ENCODE results near the gene PDE4A. TPM values are rescaled to one million over a fixed set of nuclear protein-coding genes. Genes with fewer than 3 reads are reported as not detected.
"Not testable (repeated sequence)": the region's sequence is repeated elsewhere in the genome, so short reads cannot be mapped to it uniquely, and the experiment has no call there.

Gene PDE4A
- polyA plus RNA-seq, 2 donors, result 1.2 to 1.3 TPM

GRCh38 chr19:10388957-10389356 is 31.4 kb upstream of the PDE4A start:
- Histone ChIP-seq H3K4me3 (ENCODE audit: low read depth in 1 of 2, low read length in 2 of 2) (no peak overlapping the region), H3K27ac (ENCODE audit: low read depth in 2 of 2, low read length in 1 of 2) (no peak overlapping the region), H3K27me3 (ENCODE audit: control insufficient read depth in 1 of 2, insufficient read depth in 2 of 2, low read length in 2 of 2) (no peaks in the 10 kb centered on the region), H3K36me3 (ENCODE audit: control insufficient read depth in 2 of 2, insufficient read depth in 2 of 2, low read length in 1 of 2) (peaks cover 0 to 20% of the 10 kb centered on the region in 2 donors), H3K4me1 (ENCODE audit: control insufficient read depth in 2 of 2, insufficient read depth in 2 of 2, low read length in 1 of 2) (no peaks in the 10 kb centered on the region), H3K9me3 (ENCODE audit: control insufficient read depth in 2 of 2, insufficient read depth in 1 of 2, low read depth in 1 of 2, low read length in 1 of 2) (no peaks in the 10 kb centered on the region)
- 0 to 1% methylated on average over 3 of the region's 3 CpGs for WGBS, 2 donors

GRCh38 chr19:10389863-10390262 is 30.5 kb upstream of the PDE4A start:
- Histone ChIP-seq H3K4me1 (ENCODE audit: control insufficient read depth in 2 of 2, insufficient read depth in 2 of 2, low read length in 1 of 2) (no peaks in the 10 kb centered on the region), H3K36me3 (ENCODE audit: control insufficient read depth in 2 of 2, insufficient read depth in 2 of 2, low read length in 1 of 2) (peaks cover 2 to 25% of the 10 kb centered on the region in 2 donors), H3K4me3 (ENCODE audit: low read depth in 1 of 2, low read length in 2 of 2) (no peak overlapping the region), H3K27me3 (ENCODE audit: control insufficient read depth in 1 of 2, insufficient read depth in 2 of 2, low read length in 2 of 2) (no peaks in the 10 kb centered on the region), H3K27ac (ENCODE audit: low read depth in 2 of 2, low read length in 1 of 2) (no peak overlapping the region), H3K9me3 (ENCODE audit: control insufficient read depth in 2 of 2, insufficient read depth in 1 of 2, low read depth in 1 of 2, low read length in 1 of 2) (no peaks in the 10 kb centered on the region)
- WGBS, 2 donors, result 54 to 56% methylated on average over 12 of the region's 12 CpGs

GRCh38 chr19:10390652-10391286 is 29.6 kb upstream of the PDE4A start:
- WGBS, 2 donors, result 51 to 53% methylated on average over 9 of the region's 9 CpGs
- no peaks in the 10 kb centered on the region for H3K4me1 ChIP-seq (ENCODE audit: control insufficient read depth in 2 of 2, insufficient read depth in 2 of 2, low read length in 1 of 2)
- peaks cover 6 to 32% of the 10 kb centered on the region in 2 donors for H3K36me3 ChIP-seq (ENCODE audit: control insufficient read depth in 2 of 2, insufficient read depth in 2 of 2, low read length in 1 of 2)
- no peaks in the 10 kb centered on the region for H3K27me3 ChIP-seq (ENCODE audit: control insufficient read depth in 1 of 2, insufficient read depth in 2 of 2, low read length in 2 of 2)
- no peaks in the 10 kb centered on the region for H3K9me3 ChIP-seq (ENCODE audit: control insufficient read depth in 2 of 2, insufficient read depth in 1 of 2, low read depth in 1 of 2, low read length in 1 of 2)
- H3K4me3 ChIP-seq (ENCODE audit: low read depth in 1 of 2, low read length in 2 of 2), result no peak overlapping the region
- H3K27ac ChIP-seq (ENCODE audit: low read depth in 2 of 2, low read length in 1 of 2), result no peak overlapping the region

DNA sequence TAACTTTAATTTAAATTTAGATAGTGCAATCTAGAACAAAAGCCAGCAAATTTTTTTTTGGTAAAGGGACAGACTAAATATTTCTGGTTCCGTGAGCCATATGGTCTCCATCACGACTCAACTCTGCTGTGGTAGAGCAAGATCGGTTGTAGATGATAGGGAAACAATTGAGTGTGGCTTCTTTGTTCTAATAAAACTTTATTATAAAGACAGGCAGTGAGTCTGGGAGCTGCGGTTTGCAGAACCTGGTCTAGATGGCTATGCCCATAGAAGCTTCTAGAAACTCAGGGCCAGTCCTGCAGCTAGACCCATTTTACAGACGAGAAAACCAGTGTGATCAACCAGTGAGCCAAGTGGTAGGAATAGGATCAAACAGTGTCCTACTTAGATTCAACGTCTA is 28.2 kb upstream of the PDE4A start:
- no peaks in the 10 kb centered on the region for H3K9me3 ChIP-seq (ENCODE audit: control insufficient read depth in 2 of 2, insufficient read depth in 1 of 2, low read depth in 1 of 2, low read length in 1 of 2)
- 84 to 88% methylated on average over 6 of the region's 6 CpGs for whole genome bisulfite sequencing, 2 donors
- no peak overlapping the region for H3K4me3 ChIP-seq (ENCODE audit: low read depth in 1 of 2, low read length in 2 of 2)
- no peak overlapping the region for H3K27ac ChIP-seq (ENCODE audit: low read depth in 2 of 2, low read length in 1 of 2)
- no peaks in the 10 kb centered on the region for H3K4me1 ChIP-seq (ENCODE audit: control insufficient read depth in 2 of 2, insufficient read depth in 2 of 2, low read length in 1 of 2)
- no peaks in the 10 kb centered on the region for H3K27me3 ChIP-seq (ENCODE audit: control insufficient read depth in 1 of 2, insufficient read depth in 2 of 2, low read length in 2 of 2)
- H3K36me3 ChIP-seq (ENCODE audit: control insufficient read depth in 2 of 2, insufficient read depth in 2 of 2, low read length in 1 of 2), result peaks cover 6 to 37% of the 10 kb centered on the region in 2 donors

GRCh38 chr19:10393137-10393536 is 27.2 kb upstream of the PDE4A start:
- H3K36me3 ChIP-seq (ENCODE audit: control insufficient read depth in 2 of 2, insufficient read depth in 2 of 2, low read length in 1 of 2), result peaks cover 6 to 37% of the 10 kb centered on the region in 2 donors
- no peaks in the 10 kb centered on the region for H3K27me3 ChIP-seq (ENCODE audit: control insufficient read depth in 1 of 2, insufficient read depth in 2 of 2, low read length in 2 of 2)
- H3K4me3 ChIP-seq (ENCODE audit: low read depth in 1 of 2, low read length in 2 of 2), result no peak overlapping the region
- 93 to 95% methylated on average over 24 of the region's 24 CpGs for WGBS, 2 donors
- no peaks in the 10 kb centered on the region for H3K9me3 ChIP-seq (ENCODE audit: control insufficient read depth in 2 of 2, insufficient read depth in 1 of 2, low read depth in 1 of 2, low read length in 1 of 2)
- H3K4me1 ChIP-seq (ENCODE audit: control insufficient read depth in 2 of 2, insufficient read depth in 2 of 2, low read length in 1 of 2), result peaks cover 0 to under 1% of the 10 kb centered on the region in 2 donors
- no peak overlapping the region for H3K27ac ChIP-seq (ENCODE audit: low read depth in 2 of 2, low read length in 1 of 2)

DNA sequence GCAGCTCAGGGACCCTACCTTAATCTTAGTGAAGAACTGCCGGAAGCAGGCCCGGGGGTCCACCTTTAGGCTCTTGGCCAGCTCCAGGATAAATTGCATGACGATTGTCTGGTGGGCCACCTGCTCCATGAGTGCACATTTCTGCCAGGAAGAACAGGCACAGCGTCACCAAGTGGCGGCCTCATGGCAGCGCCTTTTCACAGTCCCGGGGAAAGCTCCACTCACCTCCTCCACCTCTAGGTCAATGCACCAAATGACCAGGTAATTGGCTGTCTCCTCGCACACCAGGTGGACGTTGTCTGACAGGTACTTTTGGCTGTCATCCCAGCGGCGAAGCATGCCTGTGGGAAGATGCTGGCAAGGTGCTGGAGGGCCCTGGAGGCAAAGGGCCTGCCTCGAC is 25.3 kb upstream of the PDE4A start:
- Histone ChIP-seq H3K27ac (ENCODE audit: low read depth in 2 of 2, low read length in 1 of 2) (no peak overlapping the region), H3K4me1 (ENCODE audit: control insufficient read depth in 2 of 2, insufficient read depth in 2 of 2, low read length in 1 of 2) (peaks cover 0 to 2% of the 10 kb centered on the region in 2 donors), H3K27me3 (ENCODE audit: control insufficient read depth in 1 of 2, insufficient read depth in 2 of 2, low read length in 2 of 2) (no peaks in the 10 kb centered on the region), H3K9me3 (ENCODE audit: control insufficient read depth in 2 of 2, insufficient read depth in 1 of 2, low read depth in 1 of 2, low read length in 1 of 2) (no peaks in the 10 kb centered on the region), H3K36me3 (ENCODE audit: control insufficient read depth in 2 of 2, insufficient read depth in 2 of 2, low read length in 1 of 2) (peaks cover 6 to 35% of the 10 kb centered on the region in 2 donors), H3K4me3 (ENCODE audit: low read depth in 1 of 2, low read length in 2 of 2) (no peak overlapping the region)
- 88 to 89% methylated on average over 12 of the region's 12 CpGs for WGBS, 2 donors

DNA sequence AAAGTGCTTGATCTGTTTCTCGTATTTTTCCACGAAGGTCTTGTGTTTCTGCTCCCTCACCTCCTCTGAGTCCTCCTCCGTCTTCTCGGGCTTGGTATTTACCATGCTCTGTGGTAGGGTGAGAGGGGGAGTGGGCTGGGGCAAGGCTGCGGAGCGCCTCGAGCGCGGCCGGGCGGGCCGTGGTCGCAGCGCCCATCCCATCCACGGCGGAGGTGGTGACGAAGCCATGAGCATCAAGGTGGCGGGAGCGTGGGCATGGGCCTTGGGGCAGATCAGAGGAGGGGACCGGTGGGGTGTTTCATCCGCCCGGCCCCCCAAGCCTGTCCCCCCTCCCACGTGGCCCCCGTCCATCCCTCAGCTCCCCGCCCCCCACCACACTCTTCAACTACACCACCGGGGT is 24.9 kb upstream of the PDE4A start:
- Histone ChIP-seq H3K9me3 (ENCODE audit: control insufficient read depth in 2 of 2, insufficient read depth in 1 of 2, low read depth in 1 of 2, low read length in 1 of 2) (no peaks in the 10 kb centered on the region), H3K4me1 (ENCODE audit: control insufficient read depth in 2 of 2, insufficient read depth in 2 of 2, low read length in 1 of 2) (peaks cover 0 to 2% of the 10 kb centered on the region in 2 donors), H3K27me3 (ENCODE audit: control insufficient read depth in 1 of 2, insufficient read depth in 2 of 2, low read length in 2 of 2) (no peaks in the 10 kb centered on the region), H3K27ac (ENCODE audit: low read depth in 2 of 2, low read length in 1 of 2) (no peak overlapping the region), H3K4me3 (ENCODE audit: low read depth in 1 of 2, low read length in 2 of 2) (no peak overlapping the region), H3K36me3 (ENCODE audit: control insufficient read depth in 2 of 2, insufficient read depth in 2 of 2, low read length in 1 of 2) (peaks cover 6 to 36% of the 10 kb centered on the region in 2 donors)
- 94 to 95% methylated on average over 26 of the region's 26 CpGs for WGBS, 2 donors

GRCh38 chr19:10395917-10396316 is 24.4 kb upstream of the PDE4A start:
- Histone ChIP-seq H3K27ac (ENCODE audit: low read depth in 2 of 2, low read length in 1 of 2) (no peak overlapping the region), H3K4me3 (ENCODE audit: low read depth in 1 of 2, low read length in 2 of 2) (no peak overlapping the region), H3K9me3 (ENCODE audit: control insufficient read depth in 2 of 2, insufficient read depth in 1 of 2, low read depth in 1 of 2, low read length in 1 of 2) (no peaks in the 10 kb centered on the region), H3K4me1 (ENCODE audit: control insufficient read depth in 2 of 2, insufficient read depth in 2 of 2, low read length in 1 of 2) (peaks cover 0 to 4% of the 10 kb centered on the region in 2 donors), H3K36me3 (ENCODE audit: control insufficient read depth in 2 of 2, insufficient read depth in 2 of 2, low read length in 1 of 2) (peaks cover 6 to 37% of the 10 kb centered on the region in 2 donors), H3K27me3 (ENCODE audit: control insufficient read depth in 1 of 2, insufficient read depth in 2 of 2, low read length in 2 of 2) (no peaks in the 10 kb centered on the region)
- WGBS, 2 donors, result 81 to 83% methylated on average over 24 of the region's 24 CpGs

DNA sequence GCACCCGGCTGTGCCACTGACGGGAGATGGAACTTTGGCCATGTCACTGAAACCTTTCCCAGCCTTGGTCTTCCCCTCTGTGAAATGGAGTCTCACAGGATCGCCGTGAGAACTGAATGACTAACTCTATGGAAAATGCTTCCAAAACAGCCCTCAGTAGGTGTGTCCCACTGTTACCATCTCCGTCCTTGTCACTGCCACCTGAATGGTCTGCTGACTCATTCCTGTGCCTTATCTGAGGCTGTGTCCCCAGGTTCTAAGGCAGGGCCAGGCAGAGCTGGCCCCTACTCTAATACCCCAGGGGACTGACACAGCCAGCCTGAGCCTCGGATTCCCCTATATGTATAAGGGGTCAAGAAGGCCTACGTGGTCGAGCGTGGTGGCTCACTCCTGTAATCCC is 21.5 kb upstream of the PDE4A start:
- 83% methylated on average over 9 of the region's 9 CpGs for WGBS, 2 donors
- peaks cover 6 to 19% of the 10 kb centered on the region in 2 donors for H3K36me3 ChIP-seq (ENCODE audit: control insufficient read depth in 2 of 2, insufficient read depth in 2 of 2, low read length in 1 of 2)

GRCh38 chr19:10399340-10399739 is 21.0 kb upstream of the PDE4A start:
- peaks cover 6 to 19% of the 10 kb centered on the region in 2 donors for H3K36me3 ChIP-seq (ENCODE audit: control insufficient read depth in 2 of 2, insufficient read depth in 2 of 2, low read length in 1 of 2)
- not testable (repeated sequence) for H3K27me3 ChIP-seq (ENCODE audit: control insufficient read depth in 1 of 2, insufficient read depth in 2 of 2, low read length in 2 of 2); H3K4me1 ChIP-seq (ENCODE audit: control insufficient read depth in 2 of 2, insufficient read depth in 2 of 2, low read length in 1 of 2); H3K4me3 ChIP-seq (ENCODE audit: low read depth in 1 of 2, low read length in 2 of 2); H3K27ac ChIP-seq (ENCODE audit: low read depth in 2 of 2, low read length in 1 of 2); H3K9me3 ChIP-seq (ENCODE audit: control insufficient read depth in 2 of 2, insufficient read depth in 1 of 2, low read depth in 1 of 2, low read length in 1 of 2)
- WGBS, 2 donors, result 91 to 94% methylated on average over 8 of the region's 8 CpGs

More for the DNA sequence above, 21.5 kb upstream of the PDE4A start:
- no peaks in the 10 kb centered on the region for H3K27me3 ChIP-seq (ENCODE audit: control insufficient read depth in 1 of 2, insufficient read depth in 2 of 2, low read length in 2 of 2)
- peaks cover 0 to 5% of the 10 kb centered on the region in 2 donors for H3K4me1 ChIP-seq (ENCODE audit: control insufficient read depth in 2 of 2, insufficient read depth in 2 of 2, low read length in 1 of 2)
- no peak overlapping the region for H3K4me3 ChIP-seq (ENCODE audit: low read depth in 1 of 2, low read length in 2 of 2)
- no peaks in the 10 kb centered on the region for H3K9me3 ChIP-seq (ENCODE audit: control insufficient read depth in 2 of 2, insufficient read depth in 1 of 2, low read depth in 1 of 2, low read length in 1 of 2)
- H3K27ac ChIP-seq (ENCODE audit: low read depth in 2 of 2, low read length in 1 of 2), result no peak overlapping the region
